GM12878 (cell line): Measurements from ENCODE around the gene COQ7. TPM values are rescaled to one million over a fixed set of nuclear protein-coding genes. Genes with fewer than 3 reads are reported as not detected.

Source experiments
- EED ChIP-seq: sonication (generic); IDR thresholded peaks from 2 replicates; pipeline ENCODE4 v1.6.1; 2016; ENCODE audit warnings: antibody characterized with exemption, low read depth
- MXI1 ChIP-seq: fragments of 150-350 bp; IDR thresholded peaks from 2 replicates; pipeline ENCODE4 v1.6.1; 2011; ENCODE audit warnings: low read depth, mild to moderate bottlenecking, inconsistent platforms, low read length, improper control_type of control experiment
- PAX8 ChIP-seq: fragments of 450-650 bp; IDR thresholded peaks from 2 replicates; pipeline ENCODE4 v1.6.1; 2017; ENCODE audit warnings: mild to moderate bottlenecking, moderate library complexity
- YY1 ChIP-seq: IDR thresholded peaks from 2 replicates; pipeline ENCODE4 v1.6.1; 2011; ENCODE audit warnings: low read depth, mild to moderate bottlenecking, low read length
- polyA plus RNA-seq, 11 experiments: library from polyadenylated mRNA; depleted of rRNA in 4 of 11; unstranded in 6 of 11; stranded (reverse) in 5 of 11; fragments of >200 nt; fragmentation: Nextera tagmentation in 4 of 11; fragmentation: Illumina TruSeq in 1 of 11; extraction: Ambion mirVana in 4 of 11; extraction: Trizol in 1 of 11; gene quantifications; 1 replicate in 1 of 11; 2 replicates in 10 of 11; pipeline versions ENCODE4 v1.2.1 to v1.2.3, GENCODE V29; 2011 to 2016; ENCODE audit warnings: inconsistent platforms in 2 of 11, missing spikeins in 2 of 11, low read depth in 1 of 11
- total RNA-seq, 4 experiments: library from RNA; depleted of rRNA in 3 of 4; stranded (reverse); fragments of >200 nt in 3 of 4; fragmentation: Illumina TruSeq in 1 of 4; extraction: Trizol in 1 of 4; gene quantifications; 2 replicates each; pipeline versions ENCODE4 v1.2.1 to v1.2.3, GENCODE V29; 2013 to 2021
- TF ChIP-seq, protein P1 (sequence below): fragments of 450-650 bp; IDR thresholded peaks from 2 replicates; pipeline ENCODE4 v1.6.1; 2017; ENCODE audit warnings: mild to moderate bottlenecking, moderate library complexity
- TF ChIP-seq, protein P2 (sequence below): fragments of 450-650 bp; IDR thresholded peaks from 2 replicates; pipeline ENCODE4 v1.6.1; 2018; ENCODE audit warnings: mild to moderate bottlenecking, low read depth, moderate library complexity; ENCODE audit not compliant: partially characterized antibody

Gene COQ7
- total and polyA plus RNA-seq, 10 of the 15 experiments (the other 5 are each of a cell fraction or from before 2014, with no cell fraction given) = 3.2 to 21.9 (median 13.0) TPM

DNA sequence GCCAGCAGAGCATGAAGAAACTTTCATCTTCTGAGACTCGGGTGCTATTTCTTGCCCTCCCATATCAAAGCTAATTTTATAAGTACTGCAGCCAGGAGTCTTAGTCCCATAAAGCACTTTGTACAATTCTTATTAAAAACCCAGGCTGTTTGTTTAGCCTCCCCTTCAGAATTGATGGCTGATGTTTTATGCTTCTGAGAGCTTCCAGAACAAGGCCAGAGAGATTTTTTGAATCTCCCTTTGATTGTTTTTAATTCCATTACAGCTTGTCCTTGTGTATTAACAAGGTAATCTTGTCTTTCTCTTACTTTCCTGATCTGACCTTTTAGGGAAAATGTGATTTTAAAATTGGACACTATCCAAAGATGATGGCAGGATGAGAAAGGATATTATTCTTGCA lies 16.3 kb downstream of the COQ7 start (continued):
- TF ChIP-seq, protein P1, sequence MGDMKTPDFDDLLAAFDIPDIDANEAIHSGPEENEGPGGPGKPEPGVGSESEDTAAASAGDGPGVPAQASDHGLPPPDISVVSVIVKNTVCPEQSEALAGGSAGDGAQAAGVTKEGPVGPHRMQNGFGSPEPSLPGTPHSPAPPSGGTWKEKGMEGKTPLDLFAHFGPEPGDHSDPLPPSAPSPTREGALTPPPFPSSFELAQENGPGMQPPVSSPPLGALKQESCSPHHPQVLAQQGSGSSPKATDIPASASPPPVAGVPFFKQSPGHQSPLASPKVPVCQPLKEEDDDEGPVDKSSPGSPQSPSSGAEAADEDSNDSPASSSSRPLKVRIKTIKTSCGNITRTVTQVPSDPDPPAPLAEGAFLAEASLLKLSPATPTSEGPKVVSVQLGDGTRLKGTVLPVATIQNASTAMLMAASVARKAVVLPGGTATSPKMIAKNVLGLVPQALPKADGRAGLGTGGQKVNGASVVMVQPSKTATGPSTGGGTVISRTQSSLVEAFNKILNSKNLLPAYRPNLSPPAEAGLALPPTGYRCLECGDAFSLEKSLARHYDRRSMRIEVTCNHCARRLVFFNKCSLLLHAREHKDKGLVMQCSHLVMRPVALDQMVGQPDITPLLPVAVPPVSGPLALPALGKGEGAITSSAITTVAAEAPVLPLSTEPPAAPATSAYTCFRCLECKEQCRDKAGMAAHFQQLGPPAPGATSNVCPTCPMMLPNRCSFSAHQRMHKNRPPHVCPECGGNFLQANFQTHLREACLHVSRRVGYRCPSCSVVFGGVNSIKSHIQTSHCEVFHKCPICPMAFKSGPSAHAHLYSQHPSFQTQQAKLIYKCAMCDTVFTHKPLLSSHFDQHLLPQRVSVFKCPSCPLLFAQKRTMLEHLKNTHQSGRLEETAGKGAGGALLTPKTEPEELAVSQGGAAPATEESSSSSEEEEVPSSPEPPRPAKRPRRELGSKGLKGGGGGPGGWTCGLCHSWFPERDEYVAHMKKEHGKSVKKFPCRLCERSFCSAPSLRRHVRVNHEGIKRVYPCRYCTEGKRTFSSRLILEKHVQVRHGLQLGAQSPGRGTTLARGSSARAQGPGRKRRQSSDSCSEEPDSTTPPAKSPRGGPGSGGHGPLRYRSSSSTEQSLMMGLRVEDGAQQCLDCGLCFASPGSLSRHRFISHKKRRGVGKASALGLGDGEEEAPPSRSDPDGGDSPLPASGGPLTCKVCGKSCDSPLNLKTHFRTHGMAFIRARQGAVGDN = no peak
- TF ChIP-seq EED = no peak
- TF ChIP-seq MXI1 = no peak
- no peak for TF ChIP-seq PAX8
- TF ChIP-seq YY1 = no peak
- TF ChIP-seq, protein P2, sequence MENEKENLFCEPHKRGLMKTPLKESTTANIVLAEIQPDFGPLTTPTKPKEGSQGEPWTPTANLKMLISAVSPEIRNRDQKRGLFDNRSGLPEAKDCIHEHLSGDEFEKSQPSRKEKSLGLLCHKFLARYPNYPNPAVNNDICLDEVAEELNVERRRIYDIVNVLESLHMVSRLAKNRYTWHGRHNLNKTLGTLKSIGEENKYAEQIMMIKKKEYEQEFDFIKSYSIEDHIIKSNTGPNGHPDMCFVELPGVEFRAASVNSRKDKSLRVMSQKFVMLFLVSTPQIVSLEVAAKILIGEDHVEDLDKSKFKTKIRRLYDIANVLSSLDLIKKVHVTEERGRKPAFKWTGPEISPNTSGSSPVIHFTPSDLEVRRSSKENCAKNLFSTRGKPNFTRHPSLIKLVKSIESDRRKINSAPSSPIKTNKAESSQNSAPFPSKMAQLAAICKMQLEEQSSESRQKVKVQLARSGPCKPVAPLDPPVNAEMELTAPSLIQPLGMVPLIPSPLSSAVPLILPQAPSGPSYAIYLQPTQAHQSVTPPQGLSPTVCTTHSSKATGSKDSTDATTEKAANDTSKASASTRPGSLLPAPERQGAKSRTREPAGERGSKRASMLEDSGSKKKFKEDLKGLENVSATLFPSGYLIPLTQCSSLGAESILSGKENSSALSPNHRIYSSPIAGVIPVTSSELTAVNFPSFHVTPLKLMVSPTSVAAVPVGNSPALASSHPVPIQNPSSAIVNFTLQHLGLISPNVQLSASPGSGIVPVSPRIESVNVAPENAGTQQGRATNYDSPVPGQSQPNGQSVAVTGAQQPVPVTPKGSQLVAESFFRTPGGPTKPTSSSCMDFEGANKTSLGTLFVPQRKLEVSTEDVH = no peak
- TF ChIP-seq, all 136 proteins: peak for 0
